ENCODE results near the gene PYGL.
"Not testable (repeated sequence)": the region's sequence is repeated elsewhere in the genome, so short reads cannot be mapped to it uniquely, and the experiment has no call there.

Gene PYGL

DNA sequence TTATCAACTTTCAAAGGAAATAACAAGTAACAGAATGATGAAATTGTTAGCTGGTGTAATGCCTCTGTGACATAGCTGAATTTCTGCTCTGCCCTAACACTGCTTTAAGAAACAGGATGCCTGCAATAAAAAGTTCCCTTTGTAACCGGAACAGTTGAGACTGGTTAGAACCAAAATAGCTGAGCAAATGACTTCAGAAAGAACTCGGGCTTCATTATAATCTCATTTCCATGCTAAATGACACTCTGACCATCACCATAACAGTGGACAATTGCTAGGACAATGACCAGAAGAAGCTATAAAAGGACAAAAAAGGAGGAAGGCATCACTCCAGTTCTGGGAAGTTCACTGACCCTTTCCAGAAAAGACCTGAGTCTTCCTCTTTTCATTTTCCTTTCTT lies 23.5 kb upstream of the PYGL start:
- no peak for DNase-seq (ENCODE audit: extremely low spot score)
- CTCF ChIA-PET, result interaction anchor here (0.6 to 1.3 kb wide), 3 partner anchors 11 to 842 kb away, joined by 3 read pairs; no protein-coding TSS in a partner anchor
- POLR2A ChIA-PET, result interaction anchor here (0.7 kb wide), 1 partner anchor 58 kb away, joined by 3 read pairs; no protein-coding TSS in a partner anchor
- TF ChIP-seq, protein P1, sequence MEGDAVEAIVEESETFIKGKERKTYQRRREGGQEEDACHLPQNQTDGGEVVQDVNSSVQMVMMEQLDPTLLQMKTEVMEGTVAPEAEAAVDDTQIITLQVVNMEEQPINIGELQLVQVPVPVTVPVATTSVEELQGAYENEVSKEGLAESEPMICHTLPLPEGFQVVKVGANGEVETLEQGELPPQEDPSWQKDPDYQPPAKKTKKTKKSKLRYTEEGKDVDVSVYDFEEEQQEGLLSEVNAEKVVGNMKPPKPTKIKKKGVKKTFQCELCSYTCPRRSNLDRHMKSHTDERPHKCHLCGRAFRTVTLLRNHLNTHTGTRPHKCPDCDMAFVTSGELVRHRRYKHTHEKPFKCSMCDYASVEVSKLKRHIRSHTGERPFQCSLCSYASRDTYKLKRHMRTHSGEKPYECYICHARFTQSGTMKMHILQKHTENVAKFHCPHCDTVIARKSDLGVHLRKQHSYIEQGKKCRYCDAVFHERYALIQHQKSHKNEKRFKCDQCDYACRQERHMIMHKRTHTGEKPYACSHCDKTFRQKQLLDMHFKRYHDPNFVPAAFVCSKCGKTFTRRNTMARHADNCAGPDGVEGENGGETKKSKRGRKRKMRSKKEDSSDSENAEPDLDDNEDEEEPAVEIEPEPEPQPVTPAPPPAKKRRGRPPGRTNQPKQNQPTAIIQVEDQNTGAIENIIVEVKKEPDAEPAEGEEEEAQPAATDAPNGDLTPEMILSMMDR (IDR thresholded peaks at IDR 0.05; ENCODE audit: control extremely low read depth, extremely low read depth, low read depth, missing control alignments), result no peak

DNA sequence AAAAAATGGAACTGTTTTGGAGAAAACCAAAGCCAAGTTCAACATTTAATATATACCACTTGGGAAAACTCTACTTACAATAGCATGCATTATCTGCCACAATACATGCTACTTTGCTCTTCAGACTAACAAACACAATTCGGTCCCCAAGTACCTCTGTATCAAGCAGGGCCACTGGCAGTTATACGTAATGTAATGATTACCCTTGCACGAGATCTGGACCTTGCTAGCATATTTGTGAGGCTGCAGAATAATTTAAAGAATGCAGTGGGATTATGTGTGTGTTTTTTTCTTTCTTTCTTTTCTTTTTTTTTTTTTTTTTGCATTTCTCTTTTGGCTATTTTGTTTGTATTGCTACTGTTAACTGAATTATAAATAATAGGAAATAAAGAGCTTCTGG lies 22.8 kb upstream of the PYGL start:
- TF ChIP-seq, protein P1 (IDR thresholded peaks at IDR 0.05; ENCODE audit: control extremely low read depth, extremely low read depth, low read depth, missing control alignments), result no peak
- no peak for DNase-seq (ENCODE audit: extremely low spot score)
- CTCF ChIA-PET, result interaction anchor here (0.9 to 1.3 kb wide), 2 partner anchors 10 to 12 kb away, joined by 3 read pairs; no protein-coding TSS in a partner anchor
- POLR2A ChIA-PET, result no interaction called here

DNA sequence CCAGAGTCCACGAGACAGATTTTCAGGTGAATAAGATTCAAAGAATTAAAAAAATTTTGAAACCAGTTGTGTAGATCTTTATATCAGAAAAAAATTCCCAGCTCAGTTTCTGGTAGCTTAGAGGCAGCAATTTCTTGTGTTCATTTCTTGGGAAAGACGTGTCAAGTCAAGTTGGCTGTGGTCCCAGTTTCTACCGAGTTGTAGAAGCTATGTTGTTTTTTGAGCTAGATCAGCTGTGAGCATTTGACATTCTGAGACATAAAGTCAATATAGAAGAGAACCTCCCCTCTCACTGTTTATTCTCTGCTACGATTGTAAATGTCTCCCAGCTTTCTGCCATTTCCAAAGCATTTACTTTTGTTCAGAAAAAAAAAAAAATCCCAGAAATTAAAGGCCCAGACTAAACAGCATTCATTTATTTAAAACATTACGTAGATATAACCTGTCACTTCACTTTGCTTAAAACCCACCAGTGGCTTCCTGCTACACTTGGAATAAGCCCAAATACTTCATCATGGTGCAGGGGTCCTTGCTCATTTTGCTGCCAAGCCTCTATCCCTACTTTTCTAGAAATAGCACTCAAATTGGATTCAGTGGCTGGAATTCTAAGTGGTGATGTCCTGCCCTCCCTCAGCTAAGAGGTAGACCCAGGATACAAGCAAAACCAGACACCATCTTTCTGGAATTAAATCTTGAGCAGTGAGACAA lies 20.6 kb upstream of the PYGL start:
- no peak for DNase-seq (ENCODE audit: extremely low spot score)
- TF ChIP-seq, protein P1 (IDR thresholded peaks at IDR 0.05; ENCODE audit: control extremely low read depth, extremely low read depth, low read depth, missing control alignments), result no peak
- ChIA-PET CTCF (interaction anchor here (0.7 to 1.7 kb wide), 4 partner anchors 9 to 83 kb away, joined by 3 to 5 read pairs (median 3); no protein-coding TSS in a partner anchor), POLR2A (interaction anchor here (0.5 kb wide), 1 partner anchor 335 kb away, joined by 3 read pairs; no protein-coding TSS in a partner anchor)

DNA sequence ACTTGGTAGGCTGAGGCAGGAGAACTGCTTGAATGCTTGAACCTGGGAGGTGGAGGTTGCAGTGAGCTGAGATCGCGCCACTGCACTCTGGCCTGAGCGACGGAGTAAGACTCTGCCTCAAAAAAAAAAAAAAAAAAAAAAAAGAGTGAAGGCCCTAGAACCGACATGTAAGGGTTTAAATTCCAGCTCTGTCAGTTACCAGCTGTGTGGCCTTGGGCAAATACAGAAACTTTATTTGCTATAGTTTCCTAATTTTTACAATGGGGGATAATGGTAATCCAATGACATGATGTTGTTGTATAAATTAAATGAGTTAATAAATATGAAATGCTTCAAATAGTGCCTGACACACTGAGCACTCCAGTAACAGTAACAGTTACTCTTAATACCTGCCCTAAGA lies 19.6 kb upstream of the PYGL start:
- DNase-seq (ENCODE audit: extremely low spot score), result no peak
- TF ChIP-seq, protein P1 (IDR thresholded peaks at IDR 0.05; ENCODE audit: control extremely low read depth, extremely low read depth, low read depth, missing control alignments), result no peak
- ChIA-PET POLR2A (interaction anchor here (0.5 kb wide), 1 partner anchor 336 kb away, joined by 3 read pairs; no protein-coding TSS in a partner anchor), CTCF (interaction anchor here (0.7 to 2.8 kb wide), 4 partner anchors 8 to 84 kb away, joined by 3 to 10 read pairs (median 4); no protein-coding TSS in a partner anchor)

DNA sequence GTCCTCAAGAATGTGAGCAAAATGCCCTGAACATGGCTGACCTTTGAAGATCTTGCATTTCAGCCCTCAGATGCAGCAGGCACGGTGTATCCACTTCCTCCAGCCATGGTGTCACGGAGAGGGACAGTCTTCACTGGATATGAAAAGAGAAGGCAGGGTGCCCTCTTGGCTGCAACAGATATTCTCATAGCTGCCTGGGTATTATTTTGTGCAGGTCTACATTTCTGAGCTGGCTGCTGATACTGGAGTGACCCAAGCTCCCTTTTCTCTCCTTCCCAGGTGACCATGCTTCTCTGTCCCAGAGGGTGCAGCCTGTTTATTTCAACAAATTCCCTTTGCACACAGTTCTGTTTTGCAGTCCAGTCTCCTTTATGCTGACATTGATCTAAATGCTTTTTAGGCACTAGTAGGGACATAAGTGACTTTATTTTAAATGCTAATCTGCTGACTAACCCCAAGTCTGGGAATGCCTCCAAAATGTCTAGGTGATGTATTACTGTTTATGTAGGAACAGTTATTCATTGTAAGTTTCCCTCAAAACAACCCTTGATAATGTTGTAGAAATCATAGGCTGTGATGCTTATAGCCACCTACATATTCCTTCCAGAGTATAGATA lies 17.4 kb upstream of the PYGL start:
- no peak for DNase-seq (ENCODE audit: extremely low spot score)

GRCh38 chr14:50957296-50957695 lies 13.0 kb upstream of the PYGL start:
- TF ChIP-seq, protein P1 (IDR thresholded peaks at IDR 0.05; ENCODE audit: control extremely low read depth, extremely low read depth, low read depth, missing control alignments), result no peak
- no peak for DNase-seq (ENCODE audit: extremely low spot score)
- CTCF ChIA-PET, result interaction anchor here (1.0 to 1.1 kb wide), 2 partner anchors 10 to 32 kb away, joined by 3 to 4 read pairs; no protein-coding TSS in a partner anchor
- POLR2A ChIA-PET, result no interaction called here

More for the DNA sequence above, 17.4 kb upstream of the PYGL start:
- TF ChIP-seq, protein P1 (IDR thresholded peaks at IDR 0.05; ENCODE audit: control extremely low read depth, extremely low read depth, low read depth, missing control alignments), result no peak
- ChIA-PET CTCF (interaction anchor here (1.3 to 2.8 kb wide), 2 partner anchors 8 to 17 kb away, joined by 3 to 10 read pairs; no protein-coding TSS in a partner anchor), POLR2A (no interaction called here)

DNA sequence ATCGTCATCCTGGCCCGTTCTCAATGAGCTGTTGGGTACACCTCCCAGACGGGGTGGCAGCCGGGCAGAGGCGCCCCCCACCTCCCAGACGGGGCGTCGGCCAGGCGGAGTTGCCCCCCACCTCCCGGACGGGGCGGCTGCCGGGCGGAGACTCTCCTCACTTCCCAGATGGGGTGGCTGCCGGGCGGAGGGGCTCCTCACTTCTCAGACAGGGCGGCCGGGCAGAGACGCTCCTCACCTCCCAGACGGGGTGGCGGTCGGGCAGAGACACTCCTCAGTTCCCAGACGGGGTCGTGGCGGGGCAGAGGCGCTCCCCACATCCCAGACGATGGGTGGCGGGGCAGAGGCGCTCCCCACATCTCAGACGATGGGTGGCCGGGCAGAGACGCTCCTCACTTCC lies 12.1 kb upstream of the PYGL start:
- POLR2A ChIA-PET; DNase-seq (ENCODE audit: extremely low spot score); CTCF ChIA-PET: not testable (repeated sequence)

All from GM10248 (cell line).